GM12801 (cell line): ENCODE measurements around the gene SRC.

Experiments used
- CTCF ChIP-seq: IDR thresholded peaks from one replicate; pipeline ENCODE4 v1.5.1; 2011; ENCODE audit warnings: control low read depth; ENCODE audit not compliant: insufficient read length; ENCODE audit errors: extremely low read depth

The SRC gene

GRCh38 chr20:37437676-37438075 is 91.7 kb downstream of the SRC start:
- no peak for TF ChIP-seq CTCF

- no peak for TF ChIP-seq CTCF
These were observed 92.7 kb downstream of the SRC start for GRCh38 chr20:37438464-37439222.

GRCh38 chr20:37439223-37439933 is 93.4 kb downstream of the SRC start:
- no peak for TF ChIP-seq CTCF

GRCh38 chr20:37441023-37441422 is 95.1 kb downstream of the SRC start:
- no peak for TF ChIP-seq CTCF

GRCh38 chr20:37442547-37442946 is 96.6 kb downstream of the SRC start:
- no peak for TF ChIP-seq CTCF

- TF ChIP-seq CTCF, result no peak
These were observed 97.0 kb downstream of the SRC start for GRCh38 chr20:37442986-37443385.

GRCh38 chr20:37443596-37443995 is 97.7 kb downstream of the SRC start:
- no peak for TF ChIP-seq CTCF
